Calu3 (cell line): Measurements from ENCODE around the gene IGFBP5. TPM values are rescaled to one million over a fixed set of nuclear protein-coding genes. Genes with fewer than 3 reads are reported as not detected.

Experiments
- BruUV-seq: library from RNA; stranded (reverse); fragments of 400-500 nt; replicated peaks from 2 replicates; lab custom pipeline; 2021; lab: Mats Ljungman, UMichigan
- CTCF ChIA-PET: fragments of 300-600 bp; sonication (Branson Sonifier 250); formaldehyde crosslinking; loops from one replicate; lab custom pipeline; 2022; ENCODE audit warnings: antibody characterized with exemption; lab: Charles Lee
- DNase-seq: peaks from one replicate; pipeline ENCODE4 v3.0.0; 2022
- H3K27ac Mint-ChIP-seq: one replicate; pipeline ENCODE4 v1.8.0; 2022; ENCODE audit warnings: mixed read lengths; ENCODE audit not compliant: unreplicated experiment
- H3K27me3 Mint-ChIP-seq: one replicate; pipeline ENCODE4 v1.8.0; 2022; ENCODE audit warnings: mixed read lengths; ENCODE audit not compliant: unreplicated experiment
- H3K36me3 Mint-ChIP-seq: one replicate; pipeline ENCODE4 v1.8.0; 2022; ENCODE audit warnings: mild to moderate bottlenecking, moderate library complexity, mixed read lengths; ENCODE audit not compliant: insufficient read depth, unreplicated experiment
- H3K4me1 Mint-ChIP-seq: one replicate; pipeline ENCODE4 v1.8.0; 2022; ENCODE audit warnings: mild to moderate bottlenecking, low read depth, mixed read lengths; ENCODE audit not compliant: unreplicated experiment
- H3K4me3 Mint-ChIP-seq: one replicate; pipeline ENCODE4 v1.8.0; 2022; ENCODE audit warnings: mild to moderate bottlenecking, low read depth, moderate library complexity, mixed read lengths; ENCODE audit not compliant: unreplicated experiment
- H3K9me3 Mint-ChIP-seq: one replicate; pipeline ENCODE4 v1.8.0; 2022; ENCODE audit warnings: low read depth, mixed read lengths; ENCODE audit not compliant: unreplicated experiment
- CTCF ChIP-seq: fragments of 200-600 bp; IDR thresholded peaks from one replicate; pipeline ENCODE4 v1.8.0; 2022; ENCODE audit warnings: antibody characterized with exemption; ENCODE audit not compliant: unreplicated experiment
- intact Hi-C: fragments of 100-400 bp; cut with micrococcal nuclease; formaldehyde crosslinking; loops from one replicate; pipeline ENCODE4 v1.10.0; 2022; ENCODE audit not compliant: unreplicated experiment
- total RNA-seq: library from RNA; stranded (reverse); gene quantifications from 2 replicates; pipeline ENCODE4 v1.2.3, GENCODE V29; 2022

Gene IGFBP5
- total RNA-seq, 1 experiment from 2014 or later, result 14.8 TPM

DNA sequence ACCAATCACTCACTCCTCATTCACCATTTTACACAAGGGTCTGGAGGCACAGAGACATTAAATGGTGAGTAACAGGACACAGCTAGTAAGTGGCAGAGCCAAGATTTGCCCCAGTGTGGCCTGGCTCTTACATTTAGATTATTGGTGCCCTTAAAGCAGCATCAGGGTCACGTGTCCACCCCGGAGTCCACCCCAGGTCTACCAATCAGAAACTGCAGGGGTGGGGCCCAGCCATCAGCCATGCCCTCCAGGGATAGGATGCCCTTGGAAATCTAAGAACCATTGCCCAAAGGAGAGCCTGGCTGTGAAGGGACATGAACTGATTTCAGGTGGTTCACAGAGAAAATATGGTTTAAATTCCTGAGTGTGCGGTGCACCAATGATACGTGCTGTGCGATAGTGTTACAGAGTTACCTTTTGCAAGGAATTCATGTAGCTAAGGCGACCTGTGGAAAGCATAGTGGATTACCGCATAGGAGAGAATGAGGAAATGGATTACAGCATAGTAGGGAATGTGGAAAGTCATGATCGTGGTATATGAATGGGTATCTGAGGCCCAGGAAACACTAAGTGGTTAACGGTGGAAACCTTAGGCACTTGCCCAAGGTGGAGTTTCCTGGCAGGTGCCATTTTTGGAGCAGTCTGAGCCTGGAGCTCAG is 17.8 kb downstream of the IGFBP5 start:
- intact Hi-C loops, result no loop called here
- no peak overlapping the region for H3K4me3 Mint-ChIP-seq
- no peak for TF ChIP-seq CTCF
- H3K36me3 Mint-ChIP-seq, result no peaks in the 10 kb centered on the region
- H3K27me3 Mint-ChIP-seq, result peaks cover 30% of the 10 kb centered on the region
- no TSS peak for BruUV-seq
- no peak overlapping the region for H3K27ac Mint-ChIP-seq
- peaks cover 18% of the 10 kb centered on the region for H3K4me1 Mint-ChIP-seq
- DNase-seq, result no peak
- H3K9me3 Mint-ChIP-seq, result no peaks in the 10 kb centered on the region
- CTCF ChIA-PET, result interaction anchor here (0.5 to 1.1 kb wide), 2 partner anchors 11 to 1009 kb away, joined by 4 read pairs; no protein-coding TSS in a partner anchor

DNA sequence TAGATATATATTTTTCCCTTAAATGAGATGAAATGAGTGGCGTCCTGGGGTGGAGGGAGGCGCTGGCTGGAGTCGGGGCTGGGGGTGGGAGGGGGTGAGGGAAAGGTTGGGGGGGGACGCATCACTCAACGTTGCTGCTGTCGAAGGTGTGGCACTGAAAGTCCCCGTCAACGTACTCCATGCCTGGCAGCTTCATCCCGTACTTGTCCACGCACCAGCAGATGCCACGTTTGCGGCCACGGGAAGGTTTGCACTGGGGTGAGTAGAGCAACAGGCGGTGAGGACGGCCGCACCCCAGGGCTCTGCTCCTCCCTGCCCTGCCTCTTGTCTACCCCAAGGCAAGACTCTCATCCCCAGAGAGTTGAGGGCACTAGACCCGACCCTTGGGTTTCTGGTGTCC is 18.7 kb downstream of the IGFBP5 start:
- CTCF ChIA-PET, result no interaction called here

GRCh38 chr2:216674376-216674775 is 21.0 kb downstream of the IGFBP5 start:
- no peak for TF ChIP-seq CTCF
- H3K4me3 Mint-ChIP-seq, result no peak overlapping the region
- H3K9me3 Mint-ChIP-seq, result no peaks in the 10 kb centered on the region
- H3K27me3 Mint-ChIP-seq, result peaks cover 54% of the 10 kb centered on the region
- DNase-seq, result no peak
- BruUV-seq, result no TSS peak
- peaks cover 8% of the 10 kb centered on the region for H3K4me1 Mint-ChIP-seq
- CTCF ChIA-PET, result interaction anchor here (1.0 kb wide), 1 partner anchor 54 kb away, joined by 3 read pairs; no protein-coding TSS in a partner anchor
- intact Hi-C loops, result no loop called here
- no peaks in the 10 kb centered on the region for H3K36me3 Mint-ChIP-seq
- no peak overlapping the region for H3K27ac Mint-ChIP-seq

More for the DNA sequence above, 18.7 kb downstream of the IGFBP5 start:
- no TSS peak for BruUV-seq
- no peaks in the 10 kb centered on the region for H3K36me3 Mint-ChIP-seq
- H3K27me3 Mint-ChIP-seq, result peaks cover 31% of the 10 kb centered on the region
- DNase-seq, result no peak
- intact Hi-C loops, result no loop called here
- H3K4me3 Mint-ChIP-seq, result no peak overlapping the region
- peaks cover 10% of the 10 kb centered on the region for H3K4me1 Mint-ChIP-seq
- H3K27ac Mint-ChIP-seq, result no peak overlapping the region
- no peak for TF ChIP-seq CTCF
- no peaks in the 10 kb centered on the region for H3K9me3 Mint-ChIP-seq

DNA sequence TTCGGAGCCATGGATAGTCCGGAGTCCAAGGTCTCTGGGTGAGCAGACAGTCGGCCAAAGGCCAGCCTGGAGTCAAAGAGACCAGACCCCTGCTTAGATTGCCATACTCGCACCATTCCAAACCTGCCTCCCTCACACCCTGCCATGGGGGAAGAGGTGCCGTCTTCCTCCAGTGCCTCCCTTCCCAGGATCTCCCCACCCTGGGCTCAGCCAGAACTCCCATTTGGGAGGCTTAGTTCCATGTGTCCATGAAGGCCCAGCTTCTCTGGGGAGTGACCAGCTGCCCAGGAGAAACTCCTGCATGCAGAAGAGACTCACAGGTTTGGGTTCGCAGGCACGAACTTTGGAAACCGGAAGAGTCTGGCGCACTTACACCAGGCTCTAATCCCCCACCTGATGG is 21.7 kb downstream of the IGFBP5 start:
- CTCF ChIA-PET, result no interaction called here
- BruUV-seq, result no TSS peak
- peaks cover 61% of the 10 kb centered on the region for H3K27me3 Mint-ChIP-seq
- TF ChIP-seq CTCF, result no peak
- no peaks in the 10 kb centered on the region for H3K9me3 Mint-ChIP-seq
- H3K4me1 Mint-ChIP-seq, result peaks cover 8% of the 10 kb centered on the region
- intact Hi-C loops, result no loop called here
- DNase-seq, result no peak
- H3K4me3 Mint-ChIP-seq, result no peak overlapping the region
- no peak overlapping the region for H3K27ac Mint-ChIP-seq
- H3K36me3 Mint-ChIP-seq, result no peaks in the 10 kb centered on the region
